HepG2 (cell line): ENCODE data around the gene RPS2. TPM values are rescaled to one million over a fixed set of nuclear protein-coding genes. Genes with fewer than 3 reads are reported as not detected.
A peak's percentile ranks its signal among the peaks of the same experiment; 100 is the strongest.

ENCODE experiments used
- BRF2 ChIP-seq: sonication (generic); formaldehyde crosslinking; IDR thresholded peaks from 2 replicates; pipeline ENCODE4 v1.8.1; 2022; ENCODE audit warnings: mild to moderate bottlenecking, missing genetic modification reagents
- CBX2 ChIP-seq, 2 experiments: fragments of 200-600 bp in 1 of 2; sonication (generic); formaldehyde crosslinking in 1 of 2; IDR thresholded peaks; 2 replicates each; pipeline versions ENCODE4 v1.7.0 to v1.8.1; 2018 to 2022; ENCODE audit warnings: low read depth in 2 of 2, low read length in 1 of 2, mild to moderate bottlenecking in 1 of 2, missing genetic modification reagents in 1 of 2
- HIVEP1 ChIP-seq: sonication (generic); formaldehyde crosslinking; IDR thresholded peaks from 2 replicates; pipeline ENCODE4 v1.4.0; 2020; ENCODE audit warnings: mild to moderate bottlenecking, missing genetic modification reagents
- MEIS2 ChIP-seq: sonication (generic); formaldehyde crosslinking; IDR thresholded peaks from 2 replicates; pipeline ENCODE4 v1.9.0; 2021; ENCODE audit warnings: mild to moderate bottlenecking, missing genetic modification reagents
- NAIF1 ChIP-seq: sonication (generic); formaldehyde crosslinking; IDR thresholded peaks from 2 replicates; pipeline ENCODE4 v1.5.0; 2020; ENCODE audit warnings: mild to moderate bottlenecking, missing genetic modification reagents, borderline replicate concordance
- PHF20 ChIP-seq: sonication (generic); formaldehyde crosslinking; IDR thresholded peaks from 2 replicates; pipeline ENCODE4 v1.5.0; 2020; ENCODE audit warnings: mild to moderate bottlenecking, missing genetic modification reagents
- SNAPC5 ChIP-seq: sonication (generic); formaldehyde crosslinking; IDR thresholded peaks from 2 replicates; pipeline ENCODE4 v1.8.1; 2023; ENCODE audit warnings: mild to moderate bottlenecking, missing genetic modification reagents, borderline replicate concordance
- SP5 ChIP-seq: IDR thresholded peaks from 2 replicates; pipeline ENCODE4 v1.6.1; 2016; ENCODE audit warnings: low read depth, borderline replicate concordance
- TCF7L2 ChIP-seq: IDR thresholded peaks from 2 replicates; pipeline ENCODE4 v1.6.1; 2011; ENCODE audit warnings: mild to moderate bottlenecking, low read depth, low read length, moderate library complexity
- YEATS4 ChIP-seq: sonication (generic); formaldehyde crosslinking; IDR thresholded peaks from 2 replicates; pipeline ENCODE4 v1.4.0; 2020; ENCODE audit warnings: missing genetic modification reagents, borderline replicate concordance
- ZFP62 ChIP-seq: sonication (generic); formaldehyde crosslinking; IDR thresholded peaks from 2 replicates; pipeline ENCODE4 v1.4.0; 2020; ENCODE audit warnings: missing genetic modification reagents
- ZNF263 ChIP-seq: sonication (generic); formaldehyde crosslinking; IDR thresholded peaks from 2 replicates; pipeline ENCODE4 v1.4.0; 2020; ENCODE audit warnings: missing genetic modification reagents
- ZNF280D ChIP-seq: sonication (generic); formaldehyde crosslinking; IDR thresholded peaks from 2 replicates; pipeline ENCODE4 v1.5.1; 2020; ENCODE audit warnings: mild to moderate bottlenecking, missing genetic modification reagents
- ZNF34 ChIP-seq: sonication (generic); formaldehyde crosslinking; IDR thresholded peaks from 2 replicates; pipeline ENCODE4 v1.4.0; 2020; ENCODE audit warnings: mild to moderate bottlenecking, missing genetic modification reagents, borderline replicate concordance
- ZNF446 ChIP-seq: sonication (generic); formaldehyde crosslinking; IDR thresholded peaks from 2 replicates; pipeline ENCODE4 v1.5.0; 2020; ENCODE audit warnings: mild to moderate bottlenecking, missing genetic modification reagents
- ZNF513 ChIP-seq: sonication (generic); formaldehyde crosslinking; conservative IDR thresholded peaks from 2 replicates; pipeline ENCODE4 v1.5.0; 2020; ENCODE audit warnings: missing genetic modification reagents
- ZNF746 ChIP-seq: sonication (generic); formaldehyde crosslinking; IDR thresholded peaks from 2 replicates; pipeline ENCODE4 v1.8.0; 2022; ENCODE audit warnings: mild to moderate bottlenecking, missing genetic modification reagents
- ZSCAN22 ChIP-seq: sonication (generic); formaldehyde crosslinking; IDR thresholded peaks from 2 replicates; pipeline ENCODE4 v1.4.0; 2020; ENCODE audit warnings: mild to moderate bottlenecking, missing genetic modification reagents
- ZSCAN9 ChIP-seq: IDR thresholded peaks from 2 replicates; pipeline ENCODE4 v1.6.1; 2016; ENCODE audit warnings: borderline replicate concordance
- polyA plus RNA-seq, 8 experiments: library from polyadenylated mRNA; depleted of rRNA in 3 of 8; stranded (reverse) in 7 of 8; unstranded in 1 of 8; fragments of >200 nt; fragmentation: Illumina TruSeq in 4 of 8; extraction: Trizol in 4 of 8; gene quantifications; 2 replicates each; pipeline versions ENCODE4 v1.2.1 to v1.2.3, GENCODE V29; 2011 to 2016; ENCODE audit warnings: low read depth in 4 of 8, missing spikeins in 1 of 8, mixed read lengths in 1 of 8; ENCODE audit not compliant: insufficient read depth in 1 of 8
- total RNA-seq, 5 experiments: library from RNA; depleted of rRNA; stranded (reverse); fragments of >200 nt; fragmentation: Illumina TruSeq; extraction: Trizol; gene quantifications; 2 replicates each; pipeline ENCODE4 v1.2.3, GENCODE V29; 2016; ENCODE audit warnings: low read depth in 1 of 5
- TF ChIP-seq, protein P1 (sequence below): sonication (generic); formaldehyde crosslinking; IDR thresholded peaks from 2 replicates; pipeline ENCODE4 v1.8.1; 2023; ENCODE audit warnings: mild to moderate bottlenecking, missing genetic modification reagents
- TF ChIP-seq, protein P2 (sequence below): sonication (generic); formaldehyde crosslinking; IDR thresholded peaks from 2 replicates; pipeline ENCODE4 v1.5.1; 2020; ENCODE audit warnings: missing genetic modification reagents, mild to moderate bottlenecking, borderline replicate concordance

The RPS2 gene
- total and polyA plus RNA-seq, 2 of the 13 experiments (the other 11 are each of a cell fraction or from before 2014, with no cell fraction given) = 1,908 to 4,514 TPM

GRCh38 chr16:1964506-1965395 is at the start of gene RPS2 (continued):
- peak; percentile 54; the same call in 1 of the 2 replicates for TF ChIP-seq ZNF513
- no peak for TF ChIP-seq ZSCAN9 (CRISPR knock-in tag)
- peak; percentile 64; the same call in 1 of the 2 replicates for TF ChIP-seq MEIS2
- TF ChIP-seq ZFP62 (CRISPR knock-in tag) = no peak
- TF ChIP-seq ZNF34 (CRISPR knock-in tag) = no peak
- no peak for TF ChIP-seq ZSCAN22 (CRISPR knock-in tag)
- peak; percentile 62; the same call in 1 of the 2 replicates for TF ChIP-seq ZNF746
- TF ChIP-seq, protein P1, sequence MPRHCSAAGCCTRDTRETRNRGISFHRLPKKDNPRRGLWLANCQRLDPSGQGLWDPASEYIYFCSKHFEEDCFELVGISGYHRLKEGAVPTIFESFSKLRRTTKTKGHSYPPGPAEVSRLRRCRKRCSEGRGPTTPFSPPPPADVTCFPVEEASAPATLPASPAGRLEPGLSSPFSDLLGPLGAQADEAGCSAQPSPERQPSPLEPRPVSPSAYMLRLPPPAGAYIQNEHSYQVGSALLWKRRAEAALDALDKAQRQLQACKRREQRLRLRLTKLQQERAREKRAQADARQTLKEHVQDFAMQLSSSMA = no peak
- no peak for TF ChIP-seq BRF2 (CRISPR knock-in tag)
- TF ChIP-seq SNAPC5 (CRISPR knock-in tag) = 0 out of 2 replicates have a peak, but pooled peaks have one; percentile 13
- no peak for TF ChIP-seq TCF7L2
- TF ChIP-seq ZNF446 (CRISPR knock-in tag) = peak; percentile 52; the same call in 1 of the 2 replicates
- no peak for TF ChIP-seq HIVEP1 (CRISPR knock-in tag)
- no peak for TF ChIP-seq CBX2 (IDR thresholded peaks at IDR 0.05; ENCODE audit: low read depth, low read length)
- TF ChIP-seq CBX2 (CRISPR knock-in tag; IDR thresholded peaks at IDR 0.05; ENCODE audit: low read depth) = no peak
- TF ChIP-seq, protein P2, sequence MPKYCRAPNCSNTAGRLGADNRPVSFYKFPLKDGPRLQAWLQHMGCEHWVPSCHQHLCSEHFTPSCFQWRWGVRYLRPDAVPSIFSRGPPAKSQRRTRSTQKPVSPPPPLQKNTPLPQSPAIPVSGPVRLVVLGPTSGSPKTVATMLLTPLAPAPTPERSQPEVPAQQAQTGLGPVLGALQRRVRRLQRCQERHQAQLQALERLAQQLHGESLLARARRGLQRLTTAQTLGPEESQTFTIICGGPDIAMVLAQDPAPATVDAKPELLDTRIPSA (CRISPR knock-in tag) = peak; percentile 79; the same call in 1 of the 2 replicates
- peak; percentile 88 for TF ChIP-seq PHF20 (CRISPR knock-in tag)
- TF ChIP-seq ZNF280D = 0 out of 2 replicates have a peak, but pooled peaks have one; percentile 75
- TF ChIP-seq YEATS4 = peak; percentile 83
- peak; percentile 72 for TF ChIP-seq ZNF263
- TF ChIP-seq SP5 = peak; percentile 56; the same call in 1 of the 2 replicates
- TF ChIP-seq NAIF1 = no peak; the same call in 1 of the 2 replicates
